ENCODE data around the gene SPATA4.
A peak's percentile ranks its signal among the peaks of the same experiment; 100 is the strongest.
"Not testable (repeated sequence)": the region's sequence is repeated elsewhere in the genome, so short reads cannot be mapped to it uniquely, and the experiment has no call there.

Gene SPATA4

GRCh38 chr4:176229645-176230044, 34.3 kb upstream of the SPATA4 start:
- Histone ChIP-seq H3K27ac (ENCODE audit: insufficient read depth in 1 of 2, low read depth in 1 of 2, low read length in 2 of 2, poor library complexity in 1 of 2, severe bottlenecking in 2 of 2) (no peak overlapping the region), H3K9me3 (ENCODE audit: control extremely low read depth in 1 of 5, control insufficient read depth in 4 of 5, insufficient read depth in 2 of 5, low read depth in 1 of 5, low read length in 4 of 5) (no peaks in the 10 kb centered on the region), H3K36me3 (ENCODE audit: control insufficient read depth in 4 of 4, insufficient read depth in 4 of 4, low read length in 3 of 4) (no peaks in the 10 kb centered on the region), H3K4me3 (ENCODE audit: control insufficient read depth in 1 of 7, extremely low read depth in 1 of 7, insufficient read depth in 4 of 7, low read depth in 2 of 7, low read length in 6 of 7) (no peak overlapping the region), H3K27me3 (replicated peaks in 2 of 5; ENCODE audit: control insufficient read depth in 4 of 5, insufficient read depth in 5 of 5, low read length in 4 of 5) (peaks cover 0 to 6% (median 0%) of the 10 kb centered on the region in 5 experiments), H3K4me1 (ENCODE audit: control extremely low read depth in 1 of 4, control insufficient read depth in 4 of 4, insufficient read depth in 4 of 4, low read length in 3 of 4) (no peaks in the 10 kb centered on the region)
- CTCF ChIA-PET = no interaction called here
- 89% methylated on average over 4 of the region's 4 CpGs for WGBS (ENCODE audit: insufficient coverage)
- POLR2A ChIA-PET = no interaction called here
- no peak for DNase-seq

DNA sequence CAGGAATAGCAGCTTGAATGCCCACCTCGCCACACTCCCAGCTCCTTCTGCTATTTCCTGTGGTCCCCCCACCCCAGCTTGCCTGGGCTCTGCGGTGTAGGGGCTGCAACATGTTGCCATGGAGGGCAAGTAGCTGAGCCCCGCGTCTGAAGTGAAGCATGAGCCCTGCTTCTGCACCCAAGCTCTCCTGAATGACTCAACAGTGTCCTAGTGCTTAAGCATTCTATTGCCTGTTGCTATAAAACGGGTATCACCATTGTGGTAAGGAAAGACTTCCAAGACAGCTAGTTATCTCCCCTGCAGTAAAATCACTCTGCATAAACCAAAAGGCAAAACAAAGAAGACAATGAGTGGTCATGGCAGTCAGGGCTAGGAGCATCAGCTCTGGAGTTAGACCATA, 31.4 kb upstream of the SPATA4 start:
- 87% methylated on average over 3 of the region's 5 CpGs for WGBS (ENCODE audit: insufficient coverage)
- no peak overlapping the region for H3K4me3 ChIP-seq (ENCODE audit: control insufficient read depth in 1 of 7, extremely low read depth in 1 of 7, insufficient read depth in 4 of 7, low read depth in 2 of 7, low read length in 6 of 7)
- no peaks in the 10 kb centered on the region for H3K4me1 ChIP-seq (ENCODE audit: control extremely low read depth in 1 of 4, control insufficient read depth in 4 of 4, insufficient read depth in 4 of 4, low read length in 3 of 4)
- no peak for DNase-seq
- ChIA-PET POLR2A (no interaction called here), CTCF (no interaction called here)
- no peaks in the 10 kb centered on the region for H3K9me3 ChIP-seq (ENCODE audit: control extremely low read depth in 1 of 5, control insufficient read depth in 4 of 5, insufficient read depth in 2 of 5, low read depth in 1 of 5, low read length in 4 of 5)
- H3K27ac ChIP-seq (ENCODE audit: insufficient read depth in 1 of 2, low read depth in 1 of 2, low read length in 2 of 2, poor library complexity in 1 of 2, severe bottlenecking in 2 of 2) = no peak overlapping the region
- no peaks in the 10 kb centered on the region for H3K36me3 ChIP-seq (ENCODE audit: control insufficient read depth in 4 of 4, insufficient read depth in 4 of 4, low read length in 3 of 4)
- peaks cover 0 to 2% (median 0%) of the 10 kb centered on the region in 5 experiments for H3K27me3 ChIP-seq (replicated peaks in 2 of 5; ENCODE audit: control insufficient read depth in 4 of 5, insufficient read depth in 5 of 5, low read length in 4 of 5)

GRCh38 chr4:176223561-176223960, 28.2 kb upstream of the SPATA4 start:
- H3K36me3 ChIP-seq (ENCODE audit: control insufficient read depth in 4 of 4, insufficient read depth in 4 of 4, low read length in 3 of 4) = no peaks in the 10 kb centered on the region
- H3K4me3 ChIP-seq (ENCODE audit: control insufficient read depth in 1 of 7, extremely low read depth in 1 of 7, insufficient read depth in 4 of 7, low read depth in 2 of 7, low read length in 6 of 7) = no peak overlapping the region
- H3K27ac ChIP-seq (ENCODE audit: insufficient read depth in 1 of 2, low read depth in 1 of 2, low read length in 2 of 2, poor library complexity in 1 of 2, severe bottlenecking in 2 of 2) = no peak overlapping the region
- POLR2A ChIA-PET = no interaction called here
- H3K9me3 ChIP-seq (ENCODE audit: control extremely low read depth in 1 of 5, control insufficient read depth in 4 of 5, insufficient read depth in 2 of 5, low read depth in 1 of 5, low read length in 4 of 5) = no peaks in the 10 kb centered on the region
- WGBS (ENCODE audit: insufficient coverage) = 78% methylated on average over 2 of the region's 2 CpGs
- H3K27me3 ChIP-seq (replicated peaks in 2 of 5; ENCODE audit: control insufficient read depth in 4 of 5, insufficient read depth in 5 of 5, low read length in 4 of 5) = peaks cover 0 to 2% (median 0%) of the 10 kb centered on the region in 5 experiments
- DNase-seq = no peak
- CTCF ChIA-PET = no interaction called here
- H3K4me1 ChIP-seq (ENCODE audit: control extremely low read depth in 1 of 4, control insufficient read depth in 4 of 4, insufficient read depth in 4 of 4, low read length in 3 of 4) = no peaks in the 10 kb centered on the region

DNA sequence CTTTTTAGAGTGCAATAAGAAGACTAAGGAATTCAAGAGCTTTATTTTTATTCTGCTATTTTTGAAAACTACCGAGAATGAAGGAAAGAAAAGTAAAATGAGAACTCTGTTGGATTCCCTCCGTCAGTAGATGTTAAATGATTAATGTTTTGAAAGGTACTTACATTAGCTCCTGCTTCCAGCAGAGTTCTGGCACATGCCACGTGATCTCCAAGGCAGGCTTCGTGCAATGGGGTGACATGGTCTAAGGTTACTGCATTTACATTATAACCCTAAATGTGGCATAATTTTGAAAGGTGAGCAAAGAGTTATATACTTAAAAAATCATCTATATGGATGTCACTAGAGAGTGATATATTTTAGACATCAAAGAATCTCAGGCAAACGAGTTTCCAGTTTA, 26.8 kb upstream of the SPATA4 start:
- Histone ChIP-seq H3K4me1 (ENCODE audit: control extremely low read depth in 1 of 4, control insufficient read depth in 4 of 4, insufficient read depth in 4 of 4, low read length in 3 of 4) (no peaks in the 10 kb centered on the region), H3K36me3 (ENCODE audit: control insufficient read depth in 4 of 4, insufficient read depth in 4 of 4, low read length in 3 of 4) (no peaks in the 10 kb centered on the region), H3K27me3 (replicated peaks in 2 of 5; ENCODE audit: control insufficient read depth in 4 of 5, insufficient read depth in 5 of 5, low read length in 4 of 5) (peaks cover 0 to 2% (median 0%) of the 10 kb centered on the region in 5 experiments), H3K9me3 (ENCODE audit: control extremely low read depth in 1 of 5, control insufficient read depth in 4 of 5, insufficient read depth in 2 of 5, low read depth in 1 of 5, low read length in 4 of 5) (no peaks in the 10 kb centered on the region), H3K27ac (ENCODE audit: insufficient read depth in 1 of 2, low read depth in 1 of 2, low read length in 2 of 2, poor library complexity in 1 of 2, severe bottlenecking in 2 of 2) (no peak overlapping the region), H3K4me3 (ENCODE audit: control insufficient read depth in 1 of 7, extremely low read depth in 1 of 7, insufficient read depth in 4 of 7, low read depth in 2 of 7, low read length in 6 of 7) (no peak overlapping the region)
- DNase-seq = no peak
- POLR2A ChIA-PET = no interaction called here
- CTCF ChIA-PET = no interaction called here
- 82% methylated on average over 3 of the region's 5 CpGs for WGBS (ENCODE audit: insufficient coverage)

- H3K4me1 ChIP-seq (ENCODE audit: control extremely low read depth in 1 of 4, control insufficient read depth in 4 of 4, insufficient read depth in 4 of 4, low read length in 3 of 4) = no peaks in the 10 kb centered on the region
- WGBS (ENCODE audit: insufficient coverage) = 93% methylated on average over 2 of the region's 2 CpGs
- H3K27me3 ChIP-seq (replicated peaks in 2 of 5; ENCODE audit: control insufficient read depth in 4 of 5, insufficient read depth in 5 of 5, low read length in 4 of 5) = no peaks in the 10 kb centered on the region
- H3K27ac ChIP-seq (ENCODE audit: insufficient read depth in 1 of 2, low read depth in 1 of 2, low read length in 2 of 2, poor library complexity in 1 of 2, severe bottlenecking in 2 of 2) = no peak overlapping the region
- CTCF ChIA-PET = no interaction called here
- H3K9me3 ChIP-seq (ENCODE audit: control extremely low read depth in 1 of 5, control insufficient read depth in 4 of 5, insufficient read depth in 2 of 5, low read depth in 1 of 5, low read length in 4 of 5) = peaks cover 0 to 1% (median 0%) of the 10 kb centered on the region in 5 experiments
- no peak for DNase-seq
- H3K36me3 ChIP-seq (ENCODE audit: control insufficient read depth in 4 of 4, insufficient read depth in 4 of 4, low read length in 3 of 4) = no peaks in the 10 kb centered on the region
- no peak overlapping the region for H3K4me3 ChIP-seq (ENCODE audit: control insufficient read depth in 1 of 7, extremely low read depth in 1 of 7, insufficient read depth in 4 of 7, low read depth in 2 of 7, low read length in 6 of 7)
- POLR2A ChIA-PET = no interaction called here
Observed at GRCh38 chr4:176217510-176217909, 22.1 kb upstream of the SPATA4 start.

DNA sequence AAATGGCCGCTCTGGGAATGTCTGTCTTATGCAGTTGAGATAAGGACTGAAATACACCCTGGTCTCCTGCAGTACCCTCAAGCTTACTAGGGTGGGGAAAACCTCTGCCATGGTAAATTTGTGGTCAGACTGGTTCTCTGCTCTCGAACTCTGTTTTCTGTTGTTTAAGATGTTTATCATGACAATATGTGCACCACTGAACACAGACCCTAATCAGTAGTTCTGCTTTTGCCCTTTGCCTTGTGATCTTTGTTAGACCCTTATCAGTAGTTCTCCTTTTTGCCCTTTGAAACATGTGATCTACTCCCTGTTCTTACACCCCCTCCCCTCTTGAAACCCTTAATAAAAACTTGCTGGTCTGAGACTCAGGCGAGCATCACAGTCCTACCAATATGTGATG, 17.0 kb upstream of the SPATA4 start:
- CTCF ChIA-PET = interaction anchor here (0.7 kb wide), 1 partner anchor 615 kb away, joined by 3 read pairs; no protein-coding TSS in a partner anchor
- POLR2A ChIA-PET = not testable (repeated sequence)

DNA sequence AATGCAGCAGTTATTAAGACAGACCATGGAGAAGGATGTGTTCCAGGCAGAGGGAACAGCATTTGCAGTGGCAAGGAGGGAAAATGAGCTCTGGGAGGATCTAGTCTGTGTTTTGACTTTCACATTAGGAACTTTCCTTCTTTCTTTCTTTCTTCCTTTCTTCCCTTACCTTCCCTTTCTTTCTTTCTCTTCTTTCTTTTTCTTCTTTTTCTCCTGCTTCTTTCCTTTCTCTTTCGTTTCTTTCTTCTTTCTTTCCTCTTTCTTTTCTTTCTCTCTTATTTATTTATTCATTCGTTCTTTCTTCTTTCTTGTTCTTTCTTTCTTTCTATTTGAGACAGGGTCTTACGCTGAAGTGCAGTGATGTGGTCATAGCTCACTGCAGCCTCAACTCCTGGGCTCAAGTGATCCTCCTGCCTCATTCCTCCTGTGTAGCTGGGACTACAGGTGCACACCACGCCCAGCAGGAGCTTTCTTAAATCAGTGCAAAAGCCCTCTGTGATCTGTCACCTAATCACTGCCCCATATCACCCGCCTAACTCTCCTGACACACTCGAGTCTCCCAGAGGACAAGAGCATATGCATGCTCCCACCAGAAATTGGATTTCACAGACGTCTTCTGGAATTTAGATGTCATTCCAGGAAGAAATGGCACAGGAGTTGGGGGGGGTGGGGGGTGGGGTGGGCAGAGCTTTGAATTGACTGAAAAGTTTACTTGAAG, 15.4 kb upstream of the SPATA4 start:
- CTCF ChIA-PET = no interaction called here

More for the DNA sequence above, 17.0 kb upstream of the SPATA4 start:
- not testable (repeated sequence) for H3K27ac ChIP-seq (ENCODE audit: insufficient read depth in 1 of 2, low read depth in 1 of 2, low read length in 2 of 2, poor library complexity in 1 of 2, severe bottlenecking in 2 of 2); H3K36me3 ChIP-seq (ENCODE audit: control insufficient read depth in 4 of 4, insufficient read depth in 4 of 4, low read length in 3 of 4); H3K4me1 ChIP-seq (ENCODE audit: control extremely low read depth in 1 of 4, control insufficient read depth in 4 of 4, insufficient read depth in 4 of 4, low read length in 3 of 4); H3K9me3 ChIP-seq (ENCODE audit: control extremely low read depth in 1 of 5, control insufficient read depth in 4 of 5, insufficient read depth in 2 of 5, low read depth in 1 of 5, low read length in 4 of 5); H3K27me3 ChIP-seq (replicated peaks in 2 of 5; ENCODE audit: control insufficient read depth in 4 of 5, insufficient read depth in 5 of 5, low read length in 4 of 5); H3K4me3 ChIP-seq (ENCODE audit: control insufficient read depth in 1 of 7, extremely low read depth in 1 of 7, insufficient read depth in 4 of 7, low read depth in 2 of 7, low read length in 6 of 7)
- WGBS (ENCODE audit: insufficient coverage) = 100% methylated on average over 1 of the region's 3 CpGs
- peak in 2 of 3 donors; percentile 11 to 40 for DNase-seq

More for the DNA sequence above, 15.4 kb upstream of the SPATA4 start:
- no peaks in the 10 kb centered on the region for H3K27me3 ChIP-seq (replicated peaks in 2 of 5; ENCODE audit: control insufficient read depth in 4 of 5, insufficient read depth in 5 of 5, low read length in 4 of 5)
- no peak overlapping the region for H3K4me3 ChIP-seq (ENCODE audit: control insufficient read depth in 1 of 7, extremely low read depth in 1 of 7, insufficient read depth in 4 of 7, low read depth in 2 of 7, low read length in 6 of 7)
- WGBS (ENCODE audit: insufficient coverage) = 100% methylated on average over 4 of the region's 7 CpGs
- H3K36me3 ChIP-seq (ENCODE audit: control insufficient read depth in 4 of 4, insufficient read depth in 4 of 4, low read length in 3 of 4) = no peaks in the 10 kb centered on the region
- POLR2A ChIA-PET = no interaction called here
- H3K4me1 ChIP-seq (ENCODE audit: control extremely low read depth in 1 of 4, control insufficient read depth in 4 of 4, insufficient read depth in 4 of 4, low read length in 3 of 4) = no peaks in the 10 kb centered on the region
- peaks cover 0 to 3% (median 1%) of the 10 kb centered on the region in 5 experiments for H3K9me3 ChIP-seq (ENCODE audit: control extremely low read depth in 1 of 5, control insufficient read depth in 4 of 5, insufficient read depth in 2 of 5, low read depth in 1 of 5, low read length in 4 of 5)
- no peak for DNase-seq
- no peak overlapping the region for H3K27ac ChIP-seq (ENCODE audit: insufficient read depth in 1 of 2, low read depth in 1 of 2, low read length in 2 of 2, poor library complexity in 1 of 2, severe bottlenecking in 2 of 2)

Data from common myeloid progenitor, CD34-positive (primary cell).